CD8-positive, alpha-beta memory T cell (primary cell): ENCODE results near the gene LGALS1. TPM values are rescaled to one million over a fixed set of nuclear protein-coding genes. Genes with fewer than 3 reads are reported as not detected.

Source experiments
- CTCF ChIA-PET: fragments of 350-600 bp; sonication (Branson Sonifier 250); formaldehyde crosslinking; loops from one replicate; lab custom pipeline; 2021; ENCODE audit warnings: antibody characterized with exemption; lab: Charles Lee
- POLR2A ChIA-PET: fragments of 350-600 bp; sonication (Branson Sonifier 250); formaldehyde crosslinking; loops from one replicate; lab custom pipeline; 2021; ENCODE audit warnings: antibody characterized with exemption; lab: Charles Lee
- DNase-seq, 5 donors: peaks; one replicate each; pipeline versions ENCODE4 v3.0.0 to v3.0.0-alpha.2; 2020 to 2022; ENCODE audit warnings: mixed read lengths in 1 of 5
- H3K27ac ChIP-seq: one replicate; pipeline ENCODE4 v1.7.0; 2013; ENCODE audit warnings: low read depth, mild to moderate bottlenecking, low read length, moderate library complexity
- H3K27me3 ChIP-seq: 2 replicates; pipeline ENCODE4 v1.7.0; 2013; ENCODE audit warnings: low read length, mild to moderate bottlenecking; ENCODE audit not compliant: insufficient read depth, poor library complexity, severe bottlenecking
- H3K36me3 ChIP-seq: 2 replicates; pipeline ENCODE4 v1.7.0; 2013; ENCODE audit warnings: mild to moderate bottlenecking, low read length, moderate library complexity; ENCODE audit not compliant: insufficient read depth
- H3K4me1 ChIP-seq: 2 replicates; pipeline ENCODE4 v1.7.0; 2013; ENCODE audit warnings: mild to moderate bottlenecking, low read length, moderate library complexity; ENCODE audit not compliant: insufficient read depth
- H3K4me3 ChIP-seq: 2 replicates; pipeline ENCODE4 v1.7.0; 2013; ENCODE audit warnings: mild to moderate bottlenecking, low read length
- H3K9me3 ChIP-seq: 2 replicates; pipeline ENCODE4 v1.7.0; 2013; ENCODE audit warnings: mild to moderate bottlenecking, low read length
- H3K27ac Mint-ChIP-seq, 8 donors: one replicate each; pipeline ENCODE4 v1.8.0; 2020 to 2021; ENCODE audit warnings: mixed read lengths in 8 of 8, mild to moderate bottlenecking in 6 of 8, inconsistent platforms in 3 of 8, moderate library complexity in 3 of 8
- H3K27me3 Mint-ChIP-seq, 2 donors: one replicate each; pipeline ENCODE4 v1.8.0; 2020 to 2021; ENCODE audit warnings: mixed read lengths in 2 of 2, mild to moderate bottlenecking in 1 of 2, moderate library complexity in 1 of 2
- H3K36me3 Mint-ChIP-seq, 3 donors: one replicate each; pipeline ENCODE4 v1.8.0; 2020 to 2021; ENCODE audit warnings: mixed read lengths in 3 of 3, inconsistent platforms in 1 of 3, mild to moderate bottlenecking in 1 of 3
- H3K4me1 Mint-ChIP-seq, 3 donors: one replicate each; pipeline ENCODE4 v1.8.0; 2020 to 2021; ENCODE audit warnings: mixed read lengths in 3 of 3, inconsistent platforms in 1 of 3, mild to moderate bottlenecking in 1 of 3
- H3K4me3 Mint-ChIP-seq, 7 donors: one replicate each; pipeline ENCODE4 v1.8.0; 2020 to 2021; ENCODE audit warnings: mixed read lengths in 7 of 7, mild to moderate bottlenecking in 6 of 7, moderate library complexity in 4 of 7, inconsistent platforms in 2 of 7
- H3K9me3 Mint-ChIP-seq, 5 donors: one replicate each; pipeline ENCODE4 v1.8.0; 2020 to 2022; ENCODE audit warnings: mixed read lengths in 5 of 5, mild to moderate bottlenecking in 3 of 5, moderate library complexity in 2 of 5, inconsistent platforms in 1 of 5
- polyA plus RNA-seq: library from polyadenylated mRNA; unstranded; fragments of 300-500 nt; fragmentation: Illumina TruSeq; gene quantifications from one replicate; pipeline ENCODE4 v1.2.3, GENCODE V29; 2021
- total RNA-seq, 2 experiments: library from RNA; stranded (reverse); gene quantifications; one replicate each; pipeline ENCODE4 v1.2.3, GENCODE V29; 2021

Gene LGALS1
- total and polyA plus RNA-seq, 3 experiments from 2014 or later = 182 to 223 (median 204) TPM

DNA sequence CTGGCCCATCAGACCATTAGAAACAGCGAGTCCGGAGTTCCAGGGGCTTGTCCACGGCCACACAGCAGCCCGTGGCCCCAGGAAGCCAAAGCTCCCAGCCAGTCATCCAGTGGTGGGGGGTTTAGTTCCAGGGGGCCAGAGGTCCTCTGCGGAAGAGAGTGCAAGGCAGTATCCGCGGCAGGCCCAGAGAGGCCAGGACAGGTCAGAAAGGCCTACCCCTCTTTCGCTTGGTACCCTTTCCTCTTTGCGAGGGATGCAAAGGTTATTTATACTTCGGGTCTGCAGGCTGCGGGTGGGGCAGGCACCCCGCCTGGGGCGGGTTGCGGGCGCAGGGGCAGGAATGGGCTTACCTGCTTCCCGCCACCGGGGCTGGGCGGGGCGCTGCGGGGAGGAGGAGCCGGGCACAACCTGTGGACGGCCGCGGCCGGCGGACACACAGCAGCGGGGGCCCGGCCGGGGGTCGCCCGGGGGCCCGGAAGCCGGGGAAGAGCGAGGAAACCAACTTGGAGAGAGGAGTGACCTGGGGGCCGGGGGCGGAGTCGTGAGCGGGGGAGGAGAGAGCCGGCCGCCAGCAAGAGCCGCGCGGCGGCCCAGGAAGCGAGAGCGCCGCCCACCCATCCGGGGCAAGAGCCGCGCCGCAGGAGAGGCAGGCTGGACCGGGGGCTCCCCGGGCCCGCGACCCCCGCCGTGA lies 36.2 kb upstream of the LGALS1 start, which contains the start of gene SH3BP1:
Gene SH3BP1 (plus strand): TSS at position 600 of the 691 bp plus-strand sequence. CDS start 119 bp downstream, outside the sequence.
- ChIA-PET POLR2A (interaction anchor here (0.8 to 4.2 kb wide), 2 partner anchors 11 to 47 kb away, joined by 3 to 25 read pairs; partner anchors contain the start of gene NOL12), CTCF (interaction anchor here (1.5 to 16.3 kb wide), 6 partner anchors 9 to 43 kb away, joined by 5 to 375 read pairs (median 145); partner anchors contain the start of genes GGA1, LGALS1, NOL12 and PDXP)
- Mint-ChIP-seq H3K27ac (peak within 1 kb of the TSS; percentile 84 to 97 (median 94)), H3K4me1 (peaks cover 60 to 88% (median 65%) of the 10 kb centered on the region in 3 donors), H3K36me3 (peaks cover 0 to 36% (median 6%) of the 10 kb centered on the region in 3 donors), H3K4me3 (peak within 1 kb of the TSS; percentile 85 to 99 (median 97)), H3K27me3 (no peaks in the 10 kb centered on the region), H3K9me3 (no peaks in the 10 kb centered on the region)
- Histone ChIP-seq H3K27me3 (no peaks in the 10 kb centered on the region), H3K4me3 (peak within 1 kb of the TSS; percentile 94), H3K36me3 (peaks cover 24% of the 10 kb centered on the region), H3K9me3 (no peaks in the 10 kb centered on the region), H3K27ac (peak within 1 kb of the TSS; percentile 72), H3K4me1 (peaks cover 76% of the 10 kb centered on the region)
- DNase-seq = peak; percentile 46 to 76 (median 60)

DNA sequence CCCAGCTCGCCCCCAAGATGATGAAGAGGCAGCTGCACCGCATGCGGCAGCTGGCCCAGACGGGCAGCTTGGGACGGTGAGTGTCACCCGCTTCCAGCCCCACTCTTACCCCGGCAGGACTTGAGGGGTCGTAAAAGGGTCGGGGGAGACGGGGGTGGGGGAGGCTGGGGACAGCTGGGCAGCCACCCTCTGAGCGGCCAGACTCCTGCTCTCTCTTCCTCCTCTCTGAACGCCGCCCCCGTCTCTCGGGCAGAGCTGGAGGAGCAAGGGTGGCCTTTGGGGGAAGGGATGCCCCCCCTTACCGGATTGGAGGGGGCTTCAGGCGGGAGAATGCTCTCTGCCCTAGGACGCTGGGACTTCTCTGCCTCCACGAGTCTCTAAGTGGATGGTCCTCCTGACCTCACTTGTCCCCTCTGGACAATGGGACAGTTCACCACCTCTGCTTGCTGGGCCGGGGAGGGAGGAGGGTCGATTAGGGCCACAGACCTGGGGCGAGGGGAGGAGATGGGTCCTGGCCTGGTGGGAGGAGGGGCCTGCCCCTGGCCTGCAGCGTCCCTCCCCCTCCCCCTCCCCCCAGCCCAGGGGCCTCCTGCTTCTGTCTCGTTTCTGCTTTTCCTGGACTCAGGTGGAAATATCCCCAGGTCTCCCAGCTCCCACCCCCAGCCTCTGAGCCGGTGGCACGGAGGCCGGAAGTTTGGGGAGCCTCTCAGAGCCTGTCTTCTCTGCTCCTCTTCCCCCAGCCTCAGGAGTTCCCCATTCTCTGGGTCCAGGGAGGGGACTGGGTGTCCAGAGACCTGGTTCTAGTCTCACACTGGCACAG lies 35.5 kb upstream of the LGALS1 start:
- POLR2A ChIA-PET = interaction anchor here (0.8 to 4.2 kb wide), 4 partner anchors 11 to 46 kb away, joined by 3 to 25 read pairs (median 5); partner anchors contain the start of gene NOL12
- H3K27me3 Mint-ChIP-seq = no peaks in the 10 kb centered on the region
- peaks cover 52 to 87% (median 57%) of the 10 kb centered on the region in 3 donors for H3K4me1 Mint-ChIP-seq

DNA sequence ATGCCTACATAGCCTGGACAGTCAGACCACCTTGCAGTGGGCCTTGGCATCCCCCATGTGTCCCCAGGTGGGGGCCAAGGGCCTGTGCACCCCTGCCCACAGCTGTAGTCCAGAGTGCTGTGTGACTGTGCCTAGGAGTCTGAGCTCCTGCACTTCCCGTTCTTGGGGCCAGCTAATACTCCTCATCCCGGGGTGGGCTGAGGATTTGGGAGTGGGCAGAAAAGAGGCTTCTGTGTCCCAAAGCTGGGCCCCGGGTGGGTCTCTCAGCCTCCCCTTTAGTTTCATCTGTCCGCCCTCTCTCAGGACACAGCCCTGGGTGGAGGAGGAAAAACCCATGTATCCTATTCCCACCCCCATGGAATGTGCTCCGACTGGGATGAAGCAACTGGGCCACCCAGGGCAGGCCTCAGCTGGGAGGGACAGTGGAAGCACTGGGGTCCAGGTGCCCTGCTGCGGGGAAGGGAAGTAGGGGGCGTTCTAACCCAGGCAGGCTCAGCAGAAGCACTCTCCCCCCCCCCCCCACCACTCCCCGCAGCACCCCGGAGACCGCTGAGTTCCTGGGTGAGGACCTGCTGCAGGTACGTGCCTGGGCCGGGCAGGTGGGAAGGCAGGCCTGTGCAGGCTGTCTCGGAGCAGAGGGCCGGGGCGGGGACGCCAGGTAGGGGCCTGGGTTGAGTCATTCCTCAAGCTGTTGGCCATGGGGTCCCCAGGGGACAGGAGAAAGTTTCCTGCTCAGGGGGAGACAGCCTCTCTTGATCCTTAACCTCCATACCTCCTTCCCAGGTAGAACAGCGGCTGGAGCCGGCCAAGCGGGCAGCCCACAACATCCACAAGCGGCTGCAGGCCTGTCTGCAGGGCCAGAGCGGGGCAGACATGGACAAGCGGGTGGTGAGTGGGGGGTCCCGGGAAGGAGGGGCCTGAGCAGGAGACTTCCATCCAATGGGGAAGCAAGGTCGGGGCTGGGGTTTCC lies 34.6 kb upstream of the LGALS1 start:
- H3K36me3 Mint-ChIP-seq = peaks cover 0 to 53% (median 6%) of the 10 kb centered on the region in 3 donors
- ChIA-PET POLR2A (interaction anchor here (0.7 to 4.2 kb wide), 8 partner anchors 8 to 167 kb away, joined by 3 to 25 read pairs (median 6); partner anchors contain the start of genes GCAT, GGA1 and PDXP), CTCF (interaction anchor here (1.4 to 16.3 kb wide), 7 partner anchors 11 to 41 kb away, joined by 5 to 375 read pairs (median 54); partner anchors contain the start of genes GGA1, LGALS1, NOL12 and PDXP)
- no peaks in the 10 kb centered on the region for H3K27me3 ChIP-seq
- no peaks in the 10 kb centered on the region for H3K9me3 ChIP-seq
- peak overlapping the region; percentile 72 for H3K27ac ChIP-seq
- H3K27me3 Mint-ChIP-seq = no peaks in the 10 kb centered on the region
- H3K27ac Mint-ChIP-seq = peak overlapping the region; percentile 83 to 96 (median 90)
- DNase-seq = peak in 1 of 5 donors; percentile 37
- H3K4me1 Mint-ChIP-seq = peaks cover 49 to 83% (median 55%) of the 10 kb centered on the region in 3 donors
- no peaks in the 10 kb centered on the region for H3K9me3 Mint-ChIP-seq
- H3K36me3 ChIP-seq = peaks cover 40% of the 10 kb centered on the region
- H3K4me3 ChIP-seq = peak overlapping the region; percentile 94
- peak overlapping the region; percentile 85 to 99 (median 97) for H3K4me3 Mint-ChIP-seq
- peaks cover 61% of the 10 kb centered on the region for H3K4me1 ChIP-seq

More for the DNA sequence above, 35.5 kb upstream of the LGALS1 start:
- Histone ChIP-seq H3K27me3 (no peaks in the 10 kb centered on the region), H3K4me1 (peaks cover 69% of the 10 kb centered on the region), H3K4me3 (peak overlapping the region; percentile 94), H3K27ac (peak overlapping the region; percentile 72), H3K9me3 (no peaks in the 10 kb centered on the region), H3K36me3 (peaks cover 31% of the 10 kb centered on the region)
- Mint-ChIP-seq H3K4me3 (peak overlapping the region; percentile 85 to 99 (median 97)), H3K36me3 (peaks cover 0 to 44% (median 6%) of the 10 kb centered on the region in 3 donors), H3K9me3 (no peaks in the 10 kb centered on the region), H3K27ac (peak overlapping the region; percentile 83 to 97 (median 93))
- DNase-seq = peak in 1 of 5 donors; percentile 32
- CTCF ChIA-PET = interaction anchor here (1.5 to 16.3 kb wide), 6 partner anchors 10 to 42 kb away, joined by 5 to 375 read pairs (median 145); partner anchors contain the start of genes GGA1, LGALS1, NOL12 and PDXP

DNA sequence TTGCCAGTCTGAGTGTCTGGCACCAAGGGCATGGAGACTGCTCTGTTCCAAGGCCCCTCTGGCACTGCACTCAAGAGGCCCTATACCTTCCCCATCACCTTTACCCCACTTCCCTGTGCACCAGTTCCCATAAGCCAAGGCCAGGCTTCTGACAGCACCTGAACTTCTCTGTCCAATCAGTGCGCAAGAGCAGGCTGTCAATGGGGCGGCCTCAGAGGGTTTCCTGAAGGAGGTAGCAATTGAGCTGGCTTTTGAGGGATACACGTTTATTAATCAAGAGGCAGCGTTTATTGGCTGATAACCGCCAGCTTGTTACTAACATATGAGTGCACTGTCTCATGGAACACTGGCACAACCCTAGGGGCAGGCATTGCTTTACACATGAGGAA lies 33.9 kb upstream of the LGALS1 start:
- no peaks in the 10 kb centered on the region for H3K9me3 Mint-ChIP-seq
- peak overlapping the region; percentile 85 to 99 (median 97) for H3K4me3 Mint-ChIP-seq
- Histone ChIP-seq H3K27me3 (no peaks in the 10 kb centered on the region), H3K9me3 (no peaks in the 10 kb centered on the region), H3K4me3 (peak overlapping the region; percentile 94), H3K36me3 (peaks cover 43% of the 10 kb centered on the region), H3K4me1 (peaks cover 54% of the 10 kb centered on the region), H3K27ac (no peak overlapping the region)
- DNase-seq = no peak
- H3K27ac Mint-ChIP-seq = peak overlapping the region in 6 of 8 donors; percentile 47 to 88 (median 80)
- peaks cover 43 to 77% (median 50%) of the 10 kb centered on the region in 3 donors for H3K4me1 Mint-ChIP-seq
- no peaks in the 10 kb centered on the region for H3K27me3 Mint-ChIP-seq
- H3K36me3 Mint-ChIP-seq = peaks cover 0 to 59% (median 6%) of the 10 kb centered on the region in 3 donors
- CTCF ChIA-PET = interaction anchor here (1.3 to 16.3 kb wide), 9 partner anchors 12 to 221 kb away, joined by 3 to 375 read pairs (median 28); partner anchors contain the start of genes GGA1, LGALS1, NOL12 and PDXP
- POLR2A ChIA-PET = interaction anchor here (1.9 to 2.9 kb wide), 5 partner anchors 8 to 36 kb away, joined by 5 to 18 read pairs (median 8); partner anchors contain the start of genes GGA1, LGALS1 and PDXP

DNA sequence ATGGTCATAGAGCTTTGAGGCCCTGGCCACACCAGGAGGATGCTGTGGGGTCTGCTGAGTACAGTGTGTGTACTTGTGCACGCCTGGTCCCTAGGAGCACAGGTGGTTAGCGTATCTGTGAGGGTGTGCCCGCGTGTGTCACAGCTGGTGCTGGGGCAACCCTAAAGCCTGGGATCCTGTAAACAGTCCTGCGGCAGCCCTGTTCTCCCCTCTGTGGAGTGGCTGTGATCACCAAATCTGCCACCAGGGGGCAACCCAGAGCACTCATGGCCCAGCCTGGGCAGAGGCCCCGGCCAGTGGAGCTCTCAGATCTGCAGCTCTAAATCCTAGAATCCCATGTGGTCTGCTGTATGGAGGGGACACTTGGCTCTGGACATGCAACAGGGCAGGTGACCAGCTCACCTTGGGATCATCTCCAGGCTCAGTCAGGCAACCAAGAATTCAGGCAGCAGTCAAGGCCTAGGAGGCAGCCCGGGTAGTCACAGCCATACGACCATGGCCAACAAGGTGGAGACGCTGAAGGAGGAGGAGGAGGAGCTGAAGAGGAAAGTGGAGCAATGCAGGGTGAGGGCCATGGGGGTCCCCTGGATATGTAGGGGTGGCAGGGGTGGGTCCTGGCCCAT lies 32.1 kb upstream of the LGALS1 start:
- ChIA-PET CTCF (interaction anchor here (0.8 to 16.3 kb wide), 20 partner anchors 13 to 219 kb away, joined by 3 to 375 read pairs (median 7); partner anchors contain the start of genes ANKRD54, GGA1, LGALS1 and MFNG), POLR2A (interaction anchor here (0.6 to 2.9 kb wide), 15 partner anchors 10 to 175 kb away, joined by 3 to 18 read pairs (median 7); partner anchors contain the start of genes GGA1, LGALS1 and PDXP)
- Histone ChIP-seq H3K4me3 (peak overlapping the region; percentile 14), H3K27ac (no peak overlapping the region), H3K36me3 (peaks cover 58% of the 10 kb centered on the region), H3K27me3 (no peaks in the 10 kb centered on the region), H3K9me3 (no peaks in the 10 kb centered on the region), H3K4me1 (peaks cover 37% of the 10 kb centered on the region)
- peaks cover 0 to 74% (median 6%) of the 10 kb centered on the region in 3 donors for H3K36me3 Mint-ChIP-seq
- peak; percentile 68 to 87 (median 82) for DNase-seq
- H3K4me3 Mint-ChIP-seq = peak overlapping the region; percentile 37 to 85 (median 68)
- H3K9me3 Mint-ChIP-seq = no peaks in the 10 kb centered on the region
- peak overlapping the region; percentile 62 to 88 (median 84) for H3K27ac Mint-ChIP-seq
- peaks cover 27 to 59% (median 33%) of the 10 kb centered on the region in 3 donors for H3K4me1 Mint-ChIP-seq
- no peaks in the 10 kb centered on the region for H3K27me3 Mint-ChIP-seq

DNA sequence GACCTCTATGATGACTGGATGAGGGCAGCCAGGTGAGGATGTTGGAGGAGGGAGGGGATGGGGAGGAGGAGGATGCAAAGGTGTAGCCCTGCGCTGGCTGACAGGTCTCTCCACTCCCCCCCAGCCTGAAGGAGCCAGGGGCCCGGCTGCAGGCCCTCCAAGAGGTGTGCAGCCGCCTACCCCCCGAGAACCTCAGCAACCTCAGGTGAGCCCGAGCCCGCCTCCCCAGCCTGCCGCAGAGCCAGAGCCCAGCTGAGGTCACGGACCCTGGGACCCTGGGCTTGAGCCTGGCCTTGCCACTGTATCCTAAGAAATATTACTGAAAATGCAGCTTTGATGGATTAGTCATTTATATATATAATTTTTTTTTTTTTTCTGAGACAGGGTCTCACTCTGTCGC lies 28.1 kb upstream of the LGALS1 start:
- Mint-ChIP-seq H3K27ac (peak overlapping the region in 1 of 8 donors; percentile 65), H3K4me3 (no peak overlapping the region), H3K4me1 (peaks cover 10 to 36% (median 21%) of the 10 kb centered on the region in 3 donors), H3K9me3 (no peaks in the 10 kb centered on the region), H3K27me3 (no peaks in the 10 kb centered on the region), H3K36me3 (peaks cover 0 to 87% (median 8%) of the 10 kb centered on the region in 3 donors)
- Histone ChIP-seq H3K4me1 (peaks cover 16% of the 10 kb centered on the region), H3K27ac (no peak overlapping the region), H3K36me3 (peaks cover 87% of the 10 kb centered on the region), H3K4me3 (no peak overlapping the region), H3K9me3 (no peaks in the 10 kb centered on the region), H3K27me3 (no peaks in the 10 kb centered on the region)
- no peak for DNase-seq
- CTCF ChIA-PET = interaction anchor here (0.8 to 1.9 kb wide), 2 partner anchors 11 to 34 kb away, joined by 3 to 8 read pairs; no protein-coding TSS in a partner anchor
- POLR2A ChIA-PET = no interaction called here
